ENCODE results near the gene RDM1.

DNA sequence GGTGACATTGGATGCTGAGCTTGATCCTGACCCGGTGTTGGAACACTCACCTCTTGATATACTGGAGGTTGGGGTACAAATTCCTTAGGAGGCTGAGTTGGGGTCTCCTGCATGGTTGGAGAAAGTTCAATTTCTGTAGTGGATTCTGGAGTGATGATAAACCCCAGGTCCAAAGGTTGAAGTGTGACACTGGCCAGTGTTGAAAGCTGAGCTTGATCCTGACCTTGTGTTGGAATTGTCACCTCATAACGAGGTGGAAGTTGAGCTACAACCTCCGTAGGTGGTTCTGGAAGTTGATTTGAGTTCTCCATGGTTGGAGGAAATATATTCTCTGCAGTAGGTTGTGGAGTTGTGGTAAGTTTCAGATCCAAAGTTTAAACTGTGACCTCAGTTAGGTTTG is 21.2 kb downstream of the RDM1 start:
- TF ChIP-seq, protein P1, sequence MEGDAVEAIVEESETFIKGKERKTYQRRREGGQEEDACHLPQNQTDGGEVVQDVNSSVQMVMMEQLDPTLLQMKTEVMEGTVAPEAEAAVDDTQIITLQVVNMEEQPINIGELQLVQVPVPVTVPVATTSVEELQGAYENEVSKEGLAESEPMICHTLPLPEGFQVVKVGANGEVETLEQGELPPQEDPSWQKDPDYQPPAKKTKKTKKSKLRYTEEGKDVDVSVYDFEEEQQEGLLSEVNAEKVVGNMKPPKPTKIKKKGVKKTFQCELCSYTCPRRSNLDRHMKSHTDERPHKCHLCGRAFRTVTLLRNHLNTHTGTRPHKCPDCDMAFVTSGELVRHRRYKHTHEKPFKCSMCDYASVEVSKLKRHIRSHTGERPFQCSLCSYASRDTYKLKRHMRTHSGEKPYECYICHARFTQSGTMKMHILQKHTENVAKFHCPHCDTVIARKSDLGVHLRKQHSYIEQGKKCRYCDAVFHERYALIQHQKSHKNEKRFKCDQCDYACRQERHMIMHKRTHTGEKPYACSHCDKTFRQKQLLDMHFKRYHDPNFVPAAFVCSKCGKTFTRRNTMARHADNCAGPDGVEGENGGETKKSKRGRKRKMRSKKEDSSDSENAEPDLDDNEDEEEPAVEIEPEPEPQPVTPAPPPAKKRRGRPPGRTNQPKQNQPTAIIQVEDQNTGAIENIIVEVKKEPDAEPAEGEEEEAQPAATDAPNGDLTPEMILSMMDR (IDR thresholded peaks at IDR 0.05), result no peak
- TF ChIP-seq, protein P2, sequence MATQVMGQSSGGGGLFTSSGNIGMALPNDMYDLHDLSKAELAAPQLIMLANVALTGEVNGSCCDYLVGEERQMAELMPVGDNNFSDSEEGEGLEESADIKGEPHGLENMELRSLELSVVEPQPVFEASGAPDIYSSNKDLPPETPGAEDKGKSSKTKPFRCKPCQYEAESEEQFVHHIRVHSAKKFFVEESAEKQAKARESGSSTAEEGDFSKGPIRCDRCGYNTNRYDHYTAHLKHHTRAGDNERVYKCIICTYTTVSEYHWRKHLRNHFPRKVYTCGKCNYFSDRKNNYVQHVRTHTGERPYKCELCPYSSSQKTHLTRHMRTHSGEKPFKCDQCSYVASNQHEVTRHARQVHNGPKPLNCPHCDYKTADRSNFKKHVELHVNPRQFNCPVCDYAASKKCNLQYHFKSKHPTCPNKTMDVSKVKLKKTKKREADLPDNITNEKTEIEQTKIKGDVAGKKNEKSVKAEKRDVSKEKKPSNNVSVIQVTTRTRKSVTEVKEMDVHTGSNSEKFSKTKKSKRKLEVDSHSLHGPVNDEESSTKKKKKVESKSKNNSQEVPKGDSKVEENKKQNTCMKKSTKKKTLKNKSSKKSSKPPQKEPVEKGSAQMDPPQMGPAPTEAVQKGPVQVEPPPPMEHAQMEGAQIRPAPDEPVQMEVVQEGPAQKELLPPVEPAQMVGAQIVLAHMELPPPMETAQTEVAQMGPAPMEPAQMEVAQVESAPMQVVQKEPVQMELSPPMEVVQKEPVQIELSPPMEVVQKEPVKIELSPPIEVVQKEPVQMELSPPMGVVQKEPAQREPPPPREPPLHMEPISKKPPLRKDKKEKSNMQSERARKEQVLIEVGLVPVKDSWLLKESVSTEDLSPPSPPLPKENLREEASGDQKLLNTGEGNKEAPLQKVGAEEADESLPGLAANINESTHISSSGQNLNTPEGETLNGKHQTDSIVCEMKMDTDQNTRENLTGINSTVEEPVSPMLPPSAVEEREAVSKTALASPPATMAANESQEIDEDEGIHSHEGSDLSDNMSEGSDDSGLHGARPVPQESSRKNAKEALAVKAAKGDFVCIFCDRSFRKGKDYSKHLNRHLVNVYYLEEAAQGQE (IDR thresholded peaks at IDR 0.05), result no peak
- no peak for TF ChIP-seq POLR2A (IDR thresholded peaks at IDR 0.05; ENCODE audit: low read length)

Measured in A549 (cell line).